Left ventricle myocardium superior (tissue), 1 donor: ENCODE measurements around the gene N4BP3. TPM values are rescaled to one million over a fixed set of nuclear protein-coding genes. Genes with fewer than 3 reads are reported as not detected.

Experiments
- ATAC-seq: fragments of 200-7000 bp; cut with Tn5 transposase; one replicate; pipeline ENCODE4 v1.9.1; 2020; ENCODE audit warnings: mild to moderate bottlenecking, moderate library complexity
- DNase-seq: peaks from one replicate; pipeline ENCODE4 v3.0.0-alpha.2; 2020
- intact Hi-C: fragments of 100-400 bp; cut with micrococcal nuclease; formaldehyde crosslinking; loops from one replicate; pipeline ENCODE4 v1.11.0; 2022
- total RNA-seq: library from RNA; stranded (reverse); fragmentation: NEBNext Ultra II Directional; extraction: Animal tissue kit (Norgen Biotek cat#: 25700); gene quantifications from one replicate; pipeline ENCODE4 v1.2.1, GENCODE V29; 2021
- donor health status: DM: no; HTN: yes; CAD: no; lungs with severe emphysema.

The N4BP3 gene
- total RNA-seq, 1 donor from 2014 or later, result 2.7 TPM

DNA sequence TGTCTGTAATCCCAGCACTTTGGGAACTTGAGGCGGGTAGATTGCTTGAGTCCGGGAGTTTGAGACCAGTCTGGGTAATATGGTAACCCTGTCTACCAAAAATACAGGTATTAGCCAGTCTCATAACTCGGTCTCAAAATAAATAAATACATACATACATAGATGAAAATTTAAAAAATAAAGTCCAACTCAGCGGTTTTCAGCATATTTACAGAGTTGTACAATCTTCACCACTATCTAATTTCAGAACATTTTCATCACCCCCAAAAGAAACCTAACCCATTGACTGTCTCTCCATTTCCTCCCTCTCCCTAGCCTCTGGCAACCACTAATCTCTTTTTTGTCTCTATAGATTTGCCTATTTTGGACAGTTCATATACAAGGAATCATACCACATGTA, 28.2 kb downstream of the N4BP3 start:
- intact Hi-C loops, result no loop called here
- no peak for ATAC-seq
- no peak for DNase-seq

- DNase-seq (no peak), ATAC-seq (no peak)
- intact Hi-C loops, result no loop called here
Measured at GRCh38 chr5:178142642-178143041, 29.3 kb downstream of the N4BP3 start.

DNA sequence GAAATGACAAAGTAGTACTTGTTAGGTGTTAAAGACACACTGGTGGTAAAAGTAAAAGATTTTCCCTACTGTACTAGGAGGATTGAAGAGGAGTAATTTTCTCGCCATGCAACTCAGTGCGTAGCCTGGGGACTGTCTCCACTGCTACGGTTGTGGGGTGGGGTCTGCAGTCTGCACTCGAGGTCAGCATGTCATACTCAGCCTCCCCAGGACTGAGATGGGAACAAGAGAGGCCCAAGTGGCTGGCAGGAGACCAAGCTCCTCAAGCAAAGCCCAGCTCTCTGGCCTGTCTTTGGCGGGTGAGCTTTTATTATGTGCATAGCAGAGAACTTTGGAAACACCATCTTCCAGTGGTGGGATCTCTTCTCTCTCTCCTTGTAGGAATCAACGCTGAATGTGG, 29.9 kb downstream of the N4BP3 start:
- DNase-seq, result no peak

GRCh38 chr5:178143901-178144300, 30.6 kb downstream of the N4BP3 start:
- intact Hi-C loops, result no loop called here
- peak; percentile 86 for DNase-seq
- ATAC-seq, result peak; percentile 81

More for the DNA sequence above, 29.9 kb downstream of the N4BP3 start:
- ATAC-seq, result no peak
- intact Hi-C loops, result no loop called here

DNA sequence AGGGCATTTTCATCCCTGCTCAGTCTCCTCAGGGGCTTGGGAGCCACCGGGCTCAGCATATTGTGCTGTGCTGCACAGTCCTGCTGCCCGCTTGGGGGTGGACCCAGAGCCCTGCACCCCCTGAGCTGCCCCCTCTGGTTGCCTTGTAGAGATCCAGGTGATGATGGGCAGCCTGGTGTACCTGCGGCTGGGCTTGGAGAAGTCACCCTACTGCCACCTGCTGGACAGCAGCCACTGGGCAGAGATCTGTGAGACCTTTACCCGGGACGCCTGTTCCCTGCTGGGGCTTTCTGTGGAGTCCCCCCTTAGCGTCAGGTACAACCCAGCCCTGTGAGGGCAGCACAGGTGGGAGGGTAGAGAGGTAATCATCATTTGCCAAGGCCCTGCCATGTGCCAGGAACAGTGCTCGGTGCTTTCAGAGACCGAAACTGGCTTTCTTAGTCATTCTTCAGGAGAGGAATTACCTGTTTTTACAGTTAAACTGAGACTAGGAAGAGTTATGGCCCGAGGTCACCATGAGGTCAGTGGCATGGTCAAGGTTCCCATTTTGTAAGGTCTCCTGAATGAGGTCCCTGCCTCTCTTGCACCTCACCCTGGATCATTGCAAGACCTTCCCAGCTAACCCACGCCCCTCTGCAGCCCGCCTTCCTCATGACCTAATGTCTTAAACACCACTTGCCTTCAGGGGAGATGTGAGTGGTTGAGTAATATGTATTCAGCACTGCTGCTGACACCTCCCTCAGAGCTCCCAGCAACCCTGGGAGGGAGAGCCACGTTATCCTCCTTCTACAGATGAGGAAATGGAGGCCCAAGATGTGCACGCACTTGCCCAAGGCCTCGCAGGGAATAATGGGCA, 32.9 kb downstream of the N4BP3 start:
- DNase-seq, result peak; percentile 73
- intact Hi-C loops, result no loop called here
- ATAC-seq, result peak; percentile 44

DNA sequence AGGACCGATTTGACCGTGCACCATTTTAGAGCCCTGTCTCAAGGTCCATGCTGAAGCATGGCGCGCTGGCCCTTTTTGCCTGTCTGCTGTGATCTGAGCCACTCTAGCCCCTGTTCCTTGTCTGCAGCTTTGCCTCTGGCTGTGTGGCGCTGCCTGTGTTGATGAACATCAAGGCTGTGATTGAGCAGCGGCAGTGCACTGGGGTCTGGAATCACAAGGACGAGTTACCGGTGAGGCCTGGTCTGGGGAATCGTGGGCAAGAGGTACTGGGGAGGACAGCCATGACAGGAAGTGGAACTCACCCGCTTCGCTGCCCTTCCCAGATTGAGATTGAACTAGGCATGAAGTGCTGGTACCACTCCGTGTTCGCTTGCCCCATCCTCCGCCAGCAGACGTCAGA, 34.1 kb downstream of the N4BP3 start:
- ATAC-seq, result no peak
- intact Hi-C loops, result no loop called here
- DNase-seq, result no peak

- ATAC-seq, result no peak
- DNase-seq, result no peak
- intact Hi-C loops, result no loop called here
Measured at GRCh38 chr5:178149199-178149932, 36.0 kb downstream of the N4BP3 start.

- DNase-seq (no peak), ATAC-seq (no peak)
- intact Hi-C loops, result no loop called here
Measured at GRCh38 chr5:178150977-178151734, 37.8 kb downstream of the N4BP3 start.

- intact Hi-C loops, result no loop called here
- DNase-seq (no peak), ATAC-seq (no peak)
Measured at GRCh38 chr5:178152491-178153444, 39.4 kb downstream of the N4BP3 start.

DNA sequence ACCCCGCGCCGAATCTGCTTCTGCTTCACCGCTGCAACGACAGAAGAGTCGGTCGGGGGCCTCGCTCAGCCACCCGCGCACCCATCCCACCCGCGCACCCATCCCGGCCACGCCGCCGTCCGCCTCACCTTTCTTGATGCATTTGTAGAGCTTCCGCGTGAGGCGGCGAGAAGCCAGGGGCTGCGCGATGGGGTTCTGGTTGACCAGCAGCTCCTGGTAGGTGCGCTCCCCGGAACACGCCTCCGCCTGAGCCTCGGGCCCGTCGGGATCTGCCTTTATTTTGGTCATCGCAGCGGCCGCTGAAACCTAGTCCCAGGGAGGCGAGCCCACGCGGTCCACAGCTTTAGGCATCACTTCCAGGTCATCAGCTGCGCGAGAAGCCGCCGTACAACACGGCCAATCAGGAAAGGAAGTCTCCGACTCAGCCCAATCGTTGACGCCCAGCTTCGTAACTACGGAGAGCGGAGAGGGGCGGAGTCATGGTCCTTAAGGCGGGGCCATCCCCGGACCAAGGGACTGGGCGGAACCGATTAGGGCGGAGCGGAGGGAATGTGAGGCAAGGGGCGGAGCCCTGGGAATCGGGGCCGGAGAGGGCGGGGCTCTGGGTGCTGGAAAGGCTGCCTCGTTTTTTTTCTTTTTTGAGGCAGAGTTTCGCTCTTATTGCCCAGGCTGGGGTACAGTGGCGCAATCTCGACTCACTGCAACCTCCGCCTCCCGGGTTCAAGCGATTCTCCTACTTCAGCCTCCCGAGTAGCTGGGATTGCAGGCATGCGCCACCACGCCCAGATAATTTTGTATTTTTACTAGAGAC, 40.4 kb downstream of the N4BP3 start, which contains the start of gene NHP2:
Gene NHP2 (minus strand): TSS at position 356 of the 811 bp plus-strand sequence. CDS start 68 bp downstream, at position 288.
- peak; percentile 99 for ATAC-seq
- peak; percentile 98 for DNase-seq
- intact Hi-C loops, result no loop called here

- ATAC-seq (no peak), DNase-seq (no peak)
- intact Hi-C loops, result no loop called here
Measured at GRCh38 chr5:178155065-178155464, 41.7 kb downstream of the N4BP3 start.

DNA sequence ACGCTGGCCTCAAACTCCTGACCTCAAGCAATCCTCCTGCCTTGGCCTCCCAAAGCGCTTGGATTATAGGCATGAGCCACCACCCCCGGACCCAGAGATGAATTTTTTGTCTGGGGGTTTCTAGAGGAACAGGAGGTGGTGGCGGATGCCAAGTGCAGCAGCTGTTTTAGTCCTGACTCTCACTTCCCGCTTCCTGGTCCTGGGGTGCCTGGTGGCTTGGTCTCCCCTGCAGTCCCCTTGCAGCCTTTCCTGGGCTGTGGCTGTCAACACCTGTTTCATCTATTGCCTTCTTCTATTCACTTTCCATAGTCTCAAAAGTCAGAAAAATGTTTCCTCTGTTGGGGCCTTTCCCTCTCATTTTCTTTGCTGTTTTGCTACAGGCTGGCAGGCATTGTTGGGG, 46.8 kb downstream of the N4BP3 start:
- no peak for DNase-seq
- ATAC-seq, result no peak
- intact Hi-C loops, result no loop called here

GRCh38 chr5:178162481-178162880, 49.1 kb downstream of the N4BP3 start:
- ATAC-seq, result no peak
- DNase-seq, result no peak
- intact Hi-C loops, result no loop called here

- ATAC-seq (peak; percentile 98), DNase-seq (peak; percentile 89)
- intact Hi-C loops, result no loop called here
Measured at GRCh38 chr5:178163772-178164735, 50.7 kb downstream of the N4BP3 start.

GRCh38 chr5:178165581-178165980, 52.2 kb downstream of the N4BP3 start:
- intact Hi-C loops, result no loop called here
- ATAC-seq (no peak), DNase-seq (no peak)

DNA sequence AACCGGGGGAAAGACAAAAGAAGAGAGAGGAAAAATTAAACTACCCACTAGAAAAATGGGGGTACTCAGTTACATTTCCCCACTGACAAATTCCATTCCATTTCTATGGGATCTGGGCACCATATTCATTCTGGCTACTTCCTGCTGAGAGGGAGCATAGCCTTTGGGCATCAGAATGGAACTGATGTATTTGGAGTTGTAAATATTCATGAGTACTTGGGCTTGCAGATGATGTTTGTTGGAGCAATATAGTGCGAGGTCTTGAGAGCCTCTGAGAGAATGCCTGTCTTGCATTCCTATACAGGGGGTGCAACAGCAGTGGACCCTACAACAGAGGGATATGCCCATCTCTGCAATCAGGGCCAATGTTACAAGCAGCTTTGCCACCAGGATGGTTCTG, 57.1 kb downstream of the N4BP3 start:
- intact Hi-C loops, result no loop called here
- DNase-seq, result no peak
- no peak for ATAC-seq

DNA sequence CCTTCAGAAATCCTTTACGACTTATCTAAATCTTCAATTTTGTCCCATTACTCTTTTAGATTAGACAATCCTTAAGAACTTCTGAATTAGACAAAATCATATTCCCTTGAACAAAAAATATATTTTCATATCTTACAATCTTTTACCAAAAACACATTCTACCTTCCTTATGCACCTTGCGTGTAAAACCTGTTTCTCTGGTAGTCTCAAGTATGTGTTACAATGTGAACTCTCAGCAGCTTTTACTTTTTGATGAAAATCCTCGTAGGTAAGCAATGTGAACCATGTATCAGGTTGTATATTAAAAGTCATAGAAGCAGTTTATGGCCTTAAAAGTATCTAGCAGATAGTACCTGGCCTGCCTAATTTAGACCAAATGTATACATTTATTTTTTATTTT, 61.1 kb downstream of the N4BP3 start:
- intact Hi-C loops, result no loop called here
- ATAC-seq (no peak), DNase-seq (no peak)
